H7 (cell line): ENCODE results near the gene SRPK1. TPM values are rescaled to one million over a fixed set of nuclear protein-coding genes. Genes with fewer than 3 reads are reported as not detected.
"Not testable (repeated sequence)": the region's sequence is repeated elsewhere in the genome, so short reads cannot be mapped to it uniquely, and the experiment has no call there.

Experiments used
- DNase-seq: peaks from one replicate; pipeline ENCODE4 v3.0.0; 2012
- H3K27me3 ChIP-seq: 2 replicates; pipeline ENCODE4 v1.6.0; 2011; ENCODE audit warnings: mild to moderate bottlenecking, low read length; ENCODE audit not compliant: control insufficient read depth, insufficient read depth
- H3K36me3 ChIP-seq: replicated peaks from 2 replicates; pipeline ENCODE4 v1.5.1; 2011; ENCODE audit warnings: low read length; ENCODE audit not compliant: control insufficient read depth, insufficient read depth
- H3K4me3 ChIP-seq: 2 replicates; pipeline ENCODE4 v1.5.1; 2011; ENCODE audit warnings: low read depth, mild to moderate bottlenecking, control low read depth, low read length, moderate library complexity; ENCODE audit not compliant: insufficient read depth
- total RNA-seq: library from RNA; depleted of rRNA; stranded (reverse); fragments of >200 nt; shearing (Covaris generic); gene quantifications from 2 replicates; pipeline ENCODE4 v1.2.3, GENCODE V29; 2014

SRPK1 gene
- total RNA-seq, 1 experiment from 2014 or later = 74.1 TPM

DNA sequence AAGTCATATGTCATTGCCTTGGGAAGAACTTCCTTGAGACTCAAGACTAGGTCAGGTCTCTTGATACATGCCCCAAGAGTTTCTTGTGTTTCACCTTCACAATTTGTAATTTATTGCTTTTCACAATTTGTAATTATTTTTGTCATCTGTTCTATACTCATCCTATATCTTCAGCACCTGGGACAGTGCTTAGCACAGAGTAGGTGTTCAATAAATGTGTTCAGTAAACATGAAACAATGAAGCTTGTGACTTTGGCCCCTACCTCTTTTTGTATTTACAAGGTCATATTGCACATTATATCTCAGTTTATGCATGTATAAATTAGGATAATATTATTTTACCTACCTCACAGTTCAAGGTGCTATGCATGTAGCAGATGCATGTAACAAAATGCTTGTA lies 21.5 kb upstream of the SRPK1 start:
- no peaks in the 10 kb centered on the region for H3K36me3 ChIP-seq
- no peak overlapping the region for H3K4me3 ChIP-seq
- H3K27me3 ChIP-seq = no peaks in the 10 kb centered on the region
- DNase-seq = no peak

DNA sequence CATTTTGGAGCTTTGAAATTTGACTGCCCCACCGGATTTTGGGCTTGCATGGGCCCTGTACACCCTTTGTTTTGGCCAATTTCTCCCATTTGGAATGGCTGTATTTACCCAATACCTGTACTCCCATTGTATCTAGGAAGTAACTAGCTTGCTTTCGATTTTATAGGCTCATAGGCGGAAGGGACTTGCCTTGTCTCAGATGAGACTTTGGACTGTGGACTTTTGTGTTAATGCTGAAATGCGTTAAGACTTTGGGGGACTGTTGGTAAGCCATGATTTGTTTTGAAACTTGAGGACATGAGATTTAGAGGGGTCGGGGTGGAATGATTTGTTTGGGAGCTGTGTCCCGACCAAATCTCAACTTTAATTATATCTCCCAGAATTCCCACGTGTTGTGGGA lies 20.3 kb upstream of the SRPK1 start:
- not testable (repeated sequence) for H3K4me3 ChIP-seq, H3K36me3 ChIP-seq, DNase-seq, H3K27me3 ChIP-seq

DNA sequence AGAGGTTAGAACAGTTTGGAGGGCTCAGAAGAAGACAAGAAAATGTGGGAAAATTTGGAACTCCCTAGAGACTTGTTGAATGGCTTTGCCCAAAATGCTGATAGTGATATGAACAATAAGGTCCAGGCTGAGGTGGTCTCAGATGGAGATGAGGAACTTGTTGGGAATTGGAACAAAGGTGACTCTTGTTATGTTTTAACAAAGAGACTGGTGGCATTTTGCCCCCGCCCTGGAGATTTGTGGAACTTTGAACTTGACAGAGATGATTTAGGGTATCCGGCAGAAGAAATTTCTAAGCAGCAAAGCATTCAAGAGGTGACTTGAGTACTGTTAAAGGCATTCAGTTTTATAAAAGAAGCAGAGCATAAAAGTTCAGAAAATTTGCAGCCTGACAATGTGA lies 19.1 kb upstream of the SRPK1 start:
- H3K27me3 ChIP-seq, H3K36me3 ChIP-seq, DNase-seq, H3K4me3 ChIP-seq: not testable (repeated sequence)

DNA sequence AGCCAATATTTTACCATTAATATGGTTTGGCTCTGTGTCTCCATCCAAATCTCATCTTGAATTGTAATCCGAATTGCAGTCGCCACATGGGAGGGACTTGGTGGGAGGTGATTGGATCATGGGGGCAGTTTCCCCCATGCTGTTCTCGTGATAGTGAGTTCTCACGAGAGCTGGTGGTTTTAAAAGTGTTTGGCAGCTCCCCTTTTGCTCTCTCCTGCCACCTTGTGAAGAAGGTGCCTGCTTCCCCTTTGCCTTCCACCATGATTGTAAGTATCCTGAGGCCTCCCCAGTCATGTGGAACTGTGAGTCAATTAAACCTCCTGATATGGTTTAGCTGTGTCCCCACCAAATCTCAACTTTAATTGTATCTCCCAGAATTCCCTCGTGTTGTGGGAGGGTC lies 18.4 kb upstream of the SRPK1 start:
- not testable (repeated sequence) for DNase-seq, H3K4me3 ChIP-seq, H3K36me3 ChIP-seq, H3K27me3 ChIP-seq

DNA sequence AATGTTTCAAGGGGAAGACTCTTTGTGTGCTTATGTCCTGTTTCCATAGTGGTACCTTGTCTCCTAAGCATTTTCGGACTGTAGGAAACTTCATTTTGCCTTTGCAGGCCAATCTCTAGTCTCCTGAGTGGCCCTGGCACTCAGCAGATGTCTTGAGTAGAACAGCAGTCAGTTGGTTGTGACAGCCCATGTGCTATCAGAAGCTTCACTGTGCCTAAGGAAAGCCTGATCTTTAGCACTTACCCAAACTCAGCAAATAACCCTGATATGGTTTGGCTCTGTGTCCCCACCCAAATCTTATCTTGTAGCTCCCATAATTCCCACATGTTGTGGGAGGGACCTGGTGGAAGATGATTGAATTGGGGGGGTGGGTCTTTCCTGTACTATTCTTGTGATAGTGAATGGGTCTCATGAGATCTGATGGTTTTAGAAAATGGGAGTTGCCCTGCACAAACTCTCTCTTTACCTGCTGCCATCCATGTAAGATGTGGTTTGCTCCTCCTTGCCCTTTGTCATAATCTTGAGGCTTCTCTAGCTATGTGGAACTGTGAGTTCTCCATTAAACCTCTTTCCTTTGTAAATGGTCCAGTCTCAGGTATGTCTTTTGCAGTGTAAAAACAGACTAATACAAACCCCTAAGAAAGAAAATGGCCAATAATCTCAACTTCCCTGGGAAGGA lies 15.9 kb upstream of the SRPK1 start:
- Histone ChIP-seq H3K36me3 (no peaks in the 10 kb centered on the region), H3K4me3 (no peak overlapping the region), H3K27me3 (no peaks in the 10 kb centered on the region)
- DNase-seq = no peak

DNA sequence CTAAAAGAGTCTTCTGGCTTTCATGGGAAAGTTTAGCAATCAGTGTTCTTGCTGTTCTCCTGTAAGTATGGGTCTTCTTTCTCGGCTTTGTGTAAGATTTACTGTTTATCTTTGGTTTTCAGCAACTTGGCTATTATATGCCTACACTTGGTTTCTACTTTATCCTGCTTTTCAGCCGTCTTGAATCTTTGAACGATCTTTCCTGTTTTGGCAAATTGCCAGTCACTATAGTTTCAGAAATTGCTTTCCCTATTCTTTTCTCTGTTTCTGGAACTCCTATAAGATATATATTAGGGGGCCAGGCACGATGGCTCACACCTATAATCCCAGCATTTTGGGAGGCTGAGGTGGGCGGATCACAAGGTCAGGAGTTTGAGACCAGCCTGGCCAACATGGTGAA lies 14.6 kb upstream of the SRPK1 start:
- no peak for DNase-seq
- H3K36me3 ChIP-seq = no peaks in the 10 kb centered on the region
- no peak overlapping the region for H3K4me3 ChIP-seq
- peaks cover 2% of the 10 kb centered on the region; the same call in 1 of the 2 replicates for H3K27me3 ChIP-seq

DNA sequence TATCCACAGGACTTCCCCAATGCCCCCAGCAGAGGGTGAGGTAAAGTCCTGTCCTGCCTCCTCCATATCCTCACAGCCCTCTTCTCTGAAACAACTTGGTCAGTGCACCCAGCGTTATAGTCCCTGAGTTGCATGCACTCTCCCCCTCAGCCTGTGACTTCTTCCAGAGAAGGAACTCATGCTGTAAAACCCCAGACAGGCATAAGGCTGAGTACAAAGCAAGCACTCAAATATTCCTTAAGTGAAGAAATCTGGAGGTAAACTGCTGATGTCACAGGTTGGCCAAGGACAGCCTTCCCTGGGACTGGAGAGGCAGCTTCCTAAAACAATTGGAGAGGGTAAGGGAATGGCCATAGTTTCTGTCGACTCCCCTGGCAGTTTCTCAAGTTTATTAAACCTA lies 12.9 kb upstream of the SRPK1 start:
- Histone ChIP-seq H3K4me3 (no peak overlapping the region), H3K36me3 (no peaks in the 10 kb centered on the region), H3K27me3 (peaks cover 2% of the 10 kb centered on the region; the same call in 1 of the 2 replicates)
- peak; percentile 25 for DNase-seq

DNA sequence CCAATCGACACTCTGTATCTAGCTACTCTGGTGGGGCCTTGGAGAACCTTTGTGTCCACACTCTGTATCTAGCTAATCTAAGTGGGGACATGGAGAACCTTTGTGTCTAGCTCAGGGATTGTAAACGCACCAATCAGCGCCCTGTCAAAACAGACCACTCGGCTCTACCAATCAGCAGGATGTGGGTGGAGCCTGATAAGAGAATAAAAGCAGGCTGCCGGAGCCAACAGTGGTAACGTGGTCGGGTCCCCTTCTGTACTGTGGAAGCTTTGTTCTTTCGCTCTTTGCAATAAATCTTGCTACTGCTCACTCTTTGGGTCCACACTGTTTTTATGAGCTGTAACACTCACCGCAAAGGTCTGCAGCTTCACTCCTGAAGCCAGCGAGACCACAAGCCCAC lies 11.0 kb upstream of the SRPK1 start:
- H3K4me3 ChIP-seq, H3K27me3 ChIP-seq, DNase-seq, H3K36me3 ChIP-seq: not testable (repeated sequence)

DNA sequence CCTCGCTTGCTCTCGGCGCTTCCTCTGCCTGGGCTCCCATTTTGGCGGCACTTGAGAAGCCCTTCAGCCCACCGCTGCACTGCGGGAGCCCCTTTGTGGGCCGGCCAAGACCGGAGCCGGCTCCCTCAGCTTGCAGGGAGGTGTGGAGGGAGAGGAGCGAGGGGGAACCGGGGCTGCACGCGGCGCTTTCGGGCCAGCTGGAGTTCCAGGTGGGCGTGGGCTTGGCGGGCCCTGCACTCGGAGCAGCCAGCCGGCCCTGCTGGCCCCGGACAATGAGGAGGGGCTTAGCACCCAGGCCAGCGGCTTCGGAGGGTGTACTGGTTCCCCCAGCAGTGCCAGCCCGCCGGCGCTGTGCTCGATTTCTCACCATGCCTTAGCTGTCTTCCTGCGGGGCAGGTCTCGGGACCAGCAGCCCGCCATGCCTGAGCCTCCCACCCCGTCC lies 10.2 kb upstream of the SRPK1 start:
- peak; percentile 80 for DNase-seq

DNA sequence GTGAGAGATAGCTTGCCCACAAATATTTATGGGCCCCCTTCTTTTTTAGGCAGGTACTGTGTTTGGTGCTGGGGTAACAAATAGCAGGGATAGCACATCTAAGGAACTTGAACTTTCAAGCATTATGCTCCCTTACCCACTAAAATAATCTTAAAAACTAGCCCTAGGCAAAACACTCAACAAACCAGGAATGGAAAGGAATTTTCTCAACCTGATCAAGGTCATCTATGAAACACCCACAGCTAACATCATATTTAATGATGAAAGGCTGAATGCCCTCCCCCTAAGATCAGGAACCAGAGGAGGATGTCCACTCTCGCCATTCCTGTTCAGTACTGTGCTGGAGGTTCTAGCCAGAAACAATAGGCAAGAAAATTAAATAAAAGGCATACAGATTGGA lies 8.7 kb upstream of the SRPK1 start:
- Histone ChIP-seq H3K4me3 (no peak overlapping the region), H3K27me3 (peaks cover 2% of the 10 kb centered on the region; the same call in 1 of the 2 replicates)

More for the DNA sequence above, 10.2 kb upstream of the SRPK1 start:
- Histone ChIP-seq H3K36me3 (no peaks in the 10 kb centered on the region), H3K4me3 (peak overlapping the region; percentile 40), H3K27me3 (peaks cover 2% of the 10 kb centered on the region; the same call in 1 of the 2 replicates)

DNA sequence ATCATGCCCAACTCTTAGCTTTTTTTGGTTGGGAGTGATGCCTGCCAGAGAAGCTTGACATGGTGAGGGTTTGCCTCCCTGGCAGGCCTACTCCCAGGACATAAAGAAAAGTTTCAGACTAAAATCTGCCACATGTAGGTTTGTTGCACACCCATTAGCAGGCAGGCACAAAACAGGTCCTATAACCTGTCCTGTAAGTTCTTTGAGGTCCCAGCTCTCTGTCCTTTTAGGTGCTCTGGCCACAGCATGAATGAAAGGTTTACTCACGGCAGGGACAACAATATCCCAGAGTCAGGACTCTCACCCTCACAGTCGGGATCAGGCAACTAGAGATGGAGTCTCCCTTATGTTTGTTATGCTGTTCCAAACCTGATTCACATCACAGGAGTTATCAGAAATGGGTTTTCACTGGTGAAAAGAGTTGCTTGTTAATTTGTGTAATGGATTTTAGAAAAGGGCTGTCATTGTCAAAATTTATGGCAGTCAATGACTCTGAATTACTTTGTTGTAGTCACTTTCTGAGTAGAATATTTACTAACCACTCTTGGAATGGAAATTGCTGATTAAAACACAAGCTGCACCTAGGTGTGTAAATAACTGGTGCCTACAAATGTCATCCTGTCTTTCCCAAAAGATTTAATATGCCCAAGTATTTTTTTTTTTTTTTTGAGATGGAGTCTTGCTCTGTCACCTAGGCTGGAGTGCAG lies 5.8 kb upstream of the SRPK1 start:
- H3K4me3 ChIP-seq = no peak overlapping the region
- no peaks in the 10 kb centered on the region for H3K36me3 ChIP-seq
- H3K27me3 ChIP-seq = peaks cover 2% of the 10 kb centered on the region; the same call in 1 of the 2 replicates
- no peak for DNase-seq

More for the DNA sequence above, 8.7 kb upstream of the SRPK1 start:
- H3K36me3 ChIP-seq = no peaks in the 10 kb centered on the region
- no peak for DNase-seq

DNA sequence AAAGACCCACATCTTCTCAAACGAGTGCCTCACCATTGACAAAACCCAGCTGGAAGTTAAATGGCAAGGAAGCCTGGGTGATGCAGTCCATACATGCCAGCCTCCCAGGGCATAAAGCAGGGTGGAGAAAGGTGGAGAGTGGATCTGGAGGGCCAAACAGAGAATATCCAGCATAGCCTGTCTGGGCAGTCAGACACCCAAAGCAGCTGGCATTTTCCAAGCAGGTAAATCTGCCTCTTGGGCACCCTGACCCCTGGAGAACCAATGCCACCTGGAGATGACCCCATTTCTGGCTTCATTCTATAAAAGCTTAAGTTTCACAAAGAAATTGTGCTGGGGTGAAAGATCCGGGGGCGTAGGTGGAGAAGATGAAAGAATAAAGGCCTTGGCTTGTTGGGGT lies 5.1 kb upstream of the SRPK1 start:
- Histone ChIP-seq H3K4me3 (no peak overlapping the region), H3K27me3 (peaks cover 2% of the 10 kb centered on the region; the same call in 1 of the 2 replicates), H3K36me3 (no peaks in the 10 kb centered on the region)
- no peak for DNase-seq

DNA sequence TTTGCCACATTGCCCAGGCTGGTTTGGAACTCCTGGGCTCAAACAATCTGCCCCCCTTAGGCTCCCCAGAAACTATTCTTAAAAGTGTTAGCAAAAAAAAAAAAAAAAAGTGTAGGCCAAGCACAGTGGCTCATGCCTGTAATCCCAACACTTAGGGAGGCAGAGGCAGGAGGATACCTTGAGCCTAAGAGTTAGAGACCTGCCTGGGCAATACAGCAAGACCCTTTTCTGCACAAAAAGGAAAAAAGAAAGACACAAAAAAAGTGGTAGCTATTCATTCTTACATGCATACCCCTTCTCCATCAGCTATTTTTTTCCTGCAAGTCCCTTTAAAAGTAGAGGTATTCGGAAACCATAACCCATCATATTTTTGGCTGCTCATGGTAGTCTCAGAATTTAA lies 3.2 kb upstream of the SRPK1 start:
- H3K36me3 ChIP-seq = no peaks in the 10 kb centered on the region; the same call in 1 of the 2 replicates
- DNase-seq = no peak
- no peak overlapping the region for H3K4me3 ChIP-seq
- no peaks in the 10 kb centered on the region for H3K27me3 ChIP-seq

DNA sequence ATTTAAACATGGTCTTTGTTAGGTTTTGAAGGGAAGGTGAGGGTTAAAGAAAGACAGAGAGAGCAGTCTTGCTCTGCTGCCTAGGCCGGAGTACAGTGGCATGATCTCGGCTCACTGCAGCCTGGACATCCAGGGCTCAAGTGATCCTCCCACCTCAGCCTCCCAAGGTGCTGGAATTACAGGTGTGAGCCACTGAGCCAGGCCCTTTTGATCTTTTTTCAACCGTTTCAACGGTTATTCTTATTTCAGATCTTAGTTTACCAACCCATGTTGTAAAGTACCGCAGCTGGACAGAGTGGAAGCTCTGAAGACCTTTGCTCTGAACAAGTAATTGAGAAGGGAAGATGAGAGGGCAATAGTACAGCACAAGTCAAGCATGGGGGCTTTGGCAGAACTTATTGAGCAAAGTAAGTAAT lies 1.2 kb upstream of the SRPK1 start:
- Histone ChIP-seq H3K27me3 (no peaks in the 10 kb centered on the region), H3K36me3 (peaks cover 2% of the 10 kb centered on the region), H3K4me3 (no peak overlapping the region)
- no peak for DNase-seq
